H1 (cell line): ENCODE measurements around the gene CAPN10. TPM values are rescaled to one million over a fixed set of nuclear protein-coding genes. Genes with fewer than 3 reads are reported as not detected.

ENCODE experiments used
- GTF2F1 ChIP-seq: IDR thresholded peaks from 2 replicates; pipeline ENCODE4 v1.6.1; 2012; ENCODE audit warnings: low read depth, low read length, improper control_type of control experiment, borderline replicate concordance
- RNF2 ChIP-seq: fragments of 200-900, 300-1000 bp; sonication (generic); IDR thresholded peaks from 2 replicates; pipeline ENCODE4 v1.7.1; 2016; ENCODE audit warnings: borderline replicate concordance, low read depth, mild to moderate bottlenecking, antibody characterized with exemption, low read length; ENCODE audit not compliant: poor library complexity, severe bottlenecking; ENCODE audit errors: missing control alignments
- SRF ChIP-seq: IDR thresholded peaks from 2 replicates; pipeline ENCODE4 v1.6.1; 2011; ENCODE audit warnings: mild to moderate bottlenecking, low read depth, low read length, moderate library complexity
- polyA plus RNA-seq, 7 experiments: library from polyadenylated mRNA; depleted of rRNA in 3 of 7; stranded (reverse) in 5 of 7; unstranded in 2 of 7; fragments of >200 nt in 5 of 7; fragments of 200-250 nt in 2 of 7; gene quantifications; 1 replicate in 5 of 7; 2 replicates in 1 of 7; 4 replicates in 1 of 7; pipeline versions ENCODE4 v1.2.1 to v1.2.3, GENCODE V29; 2011 to 2013; ENCODE audit warnings: missing spikeins in 2 of 7, mixed read lengths in 2 of 7
- total RNA-seq: library from RNA; stranded (reverse); fragmentation: NEBNext Ultra II Directional; extraction: Animal tissue kit (Norgen Biotek cat#: 25700); gene quantifications from 2 replicates; pipeline ENCODE4 v1.2.1, GENCODE V29; 2021

CAPN10 gene
- total and polyA plus RNA-seq, 2 of the 8 experiments (the other 6 are each of a cell fraction or from before 2014, with no cell fraction given) = 30.7 to 39.8 TPM

- no peak for TF ChIP-seq RNF2
- TF ChIP-seq GTF2F1 = no peak
- no peak for TF ChIP-seq SRF
- TF ChIP-seq, all 59 proteins: peak for 0
Measured at GRCh38 chr2:240577281-240578109, 9.0 kb upstream of the CAPN10 start (continued).
